Endothelial cell of umbilical vein (primary cell): ENCODE data around the gene AGBL4.

Source experiments
- JUN ChIP-seq: IDR thresholded peaks from 2 replicates; pipeline ENCODE4 v1.6.1; 2011; ENCODE audit warnings: borderline replicate concordance, low read depth; ENCODE audit not compliant: insufficient read length, insufficient read depth
- TF ChIP-seq, protein P1 (sequence below), 2 donors: IDR thresholded peaks; 1 replicate in 1 of 2; 2 replicates in 1 of 2; pipeline ENCODE4 v1.5.1; 2011; ENCODE audit warnings: low read length in 2 of 2, mild to moderate bottlenecking in 2 of 2, moderate library complexity in 2 of 2, control low read depth in 1 of 2, inconsistent platforms in 1 of 2, low read depth in 1 of 2; ENCODE audit not compliant: insufficient read depth in 1 of 2; ENCODE audit errors: extremely low read depth in 1 of 2

DNA sequence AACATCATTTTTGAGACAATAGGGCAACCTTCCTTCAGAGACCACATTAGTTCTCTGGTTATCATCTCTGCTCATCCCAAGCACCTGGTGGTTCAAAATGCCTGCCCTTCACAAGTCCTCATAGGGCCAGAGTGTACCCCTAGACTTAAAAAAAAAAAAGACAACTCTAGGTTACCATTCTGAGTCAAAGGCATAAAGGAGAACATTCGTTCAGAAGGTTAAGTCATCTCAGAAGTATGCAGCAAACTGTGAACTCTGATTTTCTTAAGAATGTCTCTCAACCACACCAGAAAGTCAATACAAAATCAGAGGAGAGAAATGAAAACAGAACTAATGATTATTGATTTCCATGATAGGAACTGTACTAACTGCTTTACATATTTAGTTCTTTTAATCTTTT is 1237.9 kb downstream of the AGBL4 start:
- TF ChIP-seq, protein P1, sequence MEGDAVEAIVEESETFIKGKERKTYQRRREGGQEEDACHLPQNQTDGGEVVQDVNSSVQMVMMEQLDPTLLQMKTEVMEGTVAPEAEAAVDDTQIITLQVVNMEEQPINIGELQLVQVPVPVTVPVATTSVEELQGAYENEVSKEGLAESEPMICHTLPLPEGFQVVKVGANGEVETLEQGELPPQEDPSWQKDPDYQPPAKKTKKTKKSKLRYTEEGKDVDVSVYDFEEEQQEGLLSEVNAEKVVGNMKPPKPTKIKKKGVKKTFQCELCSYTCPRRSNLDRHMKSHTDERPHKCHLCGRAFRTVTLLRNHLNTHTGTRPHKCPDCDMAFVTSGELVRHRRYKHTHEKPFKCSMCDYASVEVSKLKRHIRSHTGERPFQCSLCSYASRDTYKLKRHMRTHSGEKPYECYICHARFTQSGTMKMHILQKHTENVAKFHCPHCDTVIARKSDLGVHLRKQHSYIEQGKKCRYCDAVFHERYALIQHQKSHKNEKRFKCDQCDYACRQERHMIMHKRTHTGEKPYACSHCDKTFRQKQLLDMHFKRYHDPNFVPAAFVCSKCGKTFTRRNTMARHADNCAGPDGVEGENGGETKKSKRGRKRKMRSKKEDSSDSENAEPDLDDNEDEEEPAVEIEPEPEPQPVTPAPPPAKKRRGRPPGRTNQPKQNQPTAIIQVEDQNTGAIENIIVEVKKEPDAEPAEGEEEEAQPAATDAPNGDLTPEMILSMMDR (IDR thresholded peaks at IDR 0.05; ENCODE audit: extremely low read depth in 1 of 2, insufficient read depth in 1 of 2, low read depth in 1 of 2, low read length in 2 of 2) = no peak
- no peak for TF ChIP-seq JUN
